K562 (cell line): ENCODE results near the gene NOC4L. TPM values are rescaled to one million over a fixed set of nuclear protein-coding genes. Genes with fewer than 3 reads are reported as not detected.

Source experiments
- ATAC-seq: fragments of 200-7000 bp; cut with Tn5 transposase; 3 replicates; pipeline ENCODE4 v1.9.1; 2020; ENCODE audit warnings: moderate library complexity
- BruUV-seq: library from RNA; stranded (reverse); fragments of 400-500 nt; replicated peaks from 2 replicates; lab custom pipeline; 2021; lab: Mats Ljungman, UMichigan
- CTCF ChIA-PET: fragments of 300-600 bp; formaldehyde crosslinking; extraction: SDS; loops from one replicate; lab custom pipeline; 2021; ENCODE audit warnings: low intra/inter-chr PET ratio; lab: Yijun Ruan, JAX
- POLR2A ChIA-PET: fragments of 300-600, 350-650 bp; sonication (Branson Sonifier 250); formaldehyde crosslinking; extraction: SDS; loops from one replicate; lab custom pipeline; 2021; ENCODE audit warnings: antibody characterized with exemption, inconsistent platforms; lab: Yijun Ruan, JAX
- DNase-seq, 4 experiments: peaks; one replicate each; pipeline versions ENCODE4 v3.0.0 to v3.0.0-alpha.2; 2011 to 2018; ENCODE audit warnings: low spot score in 3 of 4, mixed read lengths in 3 of 4; ENCODE audit errors: extremely low read depth in 1 of 4
- FAIRE-seq: peaks from 2 replicates; lab custom pipeline; 2011; peaks lifted over from hg19 to GRCh38; lab: Jason Lieb, UNC
- H2AFZ ChIP-seq: 2 replicates; pipeline ENCODE4 v1.6.0; 2011; ENCODE audit warnings: low read depth, low read length, control low read depth, inconsistent platforms
- H3K27ac ChIP-seq: fragments of 200-600 bp; 3 replicates; pipeline ENCODE4 v1.8.0; 2011; ENCODE audit warnings: low read depth, mild to moderate bottlenecking, control low read depth, inconsistent platforms, low read length, moderate library complexity, mixed read lengths; ENCODE audit errors: extremely low read depth
- H3K27me3 ChIP-seq, 2 experiments: fragments of 300-600 bp in 1 of 2; 2 replicates in 1 of 2; 3 replicates in 1 of 2; pipeline versions ENCODE4 v1.6.0 to v1.8.0; 2011; ENCODE audit warnings: inconsistent platforms in 2 of 2, low read length in 2 of 2, mild to moderate bottlenecking in 1 of 2, mixed read lengths in 1 of 2, moderate library complexity in 1 of 2; ENCODE audit not compliant: control insufficient read depth in 2 of 2, insufficient read depth in 2 of 2
- H3K36me3 ChIP-seq: fragments of 300-600 bp; 3 replicates; pipeline ENCODE4 v1.8.0; 2011; ENCODE audit warnings: mild to moderate bottlenecking, low read length, inconsistent platforms; ENCODE audit not compliant: control insufficient read depth, insufficient read depth
- H3K4me1 ChIP-seq, 2 experiments: fragments of 200-600 bp in 1 of 2; replicated peaks in 1 of 2; 2 replicates in 1 of 2; 3 replicates in 1 of 2; pipeline versions ENCODE4 v1.5.1 to v1.8.0; 2011; ENCODE audit warnings: inconsistent platforms in 2 of 2, low read length in 2 of 2, mild to moderate bottlenecking in 1 of 2, mixed read lengths in 1 of 2, moderate library complexity in 1 of 2; ENCODE audit not compliant: control insufficient read depth in 2 of 2, insufficient read depth in 2 of 2
- H3K4me2 ChIP-seq: 2 replicates; pipeline ENCODE4 v1.6.1; 2011; ENCODE audit warnings: low read length, control low read depth, inconsistent platforms, mixed read lengths; ENCODE audit not compliant: insufficient read depth
- H3K4me3 ChIP-seq: fragments of 200-600 bp; sonication (generic), shearing (Covaris generic); 2 replicates; pipeline ENCODE4 v1.5.1; 2016; ENCODE audit warnings: control low read depth, inconsistent platforms
- H3K79me2 ChIP-seq: fragments of 200-600 bp; 3 replicates; pipeline ENCODE4 v1.8.0; 2011; ENCODE audit warnings: low read length, inconsistent platforms; ENCODE audit not compliant: control insufficient read depth, insufficient read depth
- H3K9ac ChIP-seq, 2 experiments: 2 replicates each; pipeline versions ENCODE4 v1.6.0 to v1.6.1; 2011; ENCODE audit warnings: low read depth in 2 of 2, low read length in 2 of 2, control low read depth in 1 of 2, inconsistent platforms in 1 of 2, mild to moderate bottlenecking in 1 of 2, mixed read lengths in 1 of 2; ENCODE audit not compliant: insufficient read depth in 1 of 2
- H3K9me1 ChIP-seq: one replicate; pipeline ENCODE4 v1.6.0; 2011; ENCODE audit warnings: inconsistent platforms, mild to moderate bottlenecking, low read length, moderate library complexity; ENCODE audit not compliant: control insufficient read depth, insufficient read depth
- H3K9me3 ChIP-seq: replicated peaks from 2 replicates; pipeline ENCODE4 v1.5.1; 2011; ENCODE audit warnings: low read depth, low read length, inconsistent platforms; ENCODE audit not compliant: control insufficient read depth, insufficient read depth
- H4K20me1 ChIP-seq: replicated peaks from 2 replicates; pipeline ENCODE4 v1.6.1; 2011; ENCODE audit warnings: low read length, inconsistent platforms, mixed read lengths; ENCODE audit not compliant: control insufficient read depth, insufficient read depth
- HMG20A ChIP-seq: fragments of 450-650 bp; formaldehyde crosslinking; conservative IDR thresholded peaks from 2 replicates; pipeline ENCODE4 v1.4.0; 2020; ENCODE audit warnings: mild to moderate bottlenecking, mixed read lengths
- NCOA6 ChIP-seq: fragments of 450-650 bp; IDR thresholded peaks from 2 replicates; pipeline ENCODE4 v1.6.1; 2017; ENCODE audit warnings: mild to moderate bottlenecking
- POLR2G ChIP-seq: fragments of 200-400 bp; formaldehyde crosslinking; IDR thresholded peaks from 2 replicates; pipeline ENCODE4 v1.6.1; 2017; ENCODE audit warnings: low read depth, mild to moderate bottlenecking, antibody characterized with exemption, low read length, moderate library complexity
- WGBS: fragments of 100-300 bp; shearing (Covaris generic); methylation state at CpG from one replicate; pipeline ENCODE4 v1.1.6; 2016; ENCODE audit warnings: low coverage, mixed read lengths; ENCODE audit not compliant: insufficient coverage; ENCODE audit errors: missing lambda C conversion rate; 5-methylcytosine and 5-hydroxymethylcytosine counted together
- in situ Hi-C: fragments of 300-500 bp; cut with MboI; formaldehyde crosslinking; loops from 4 replicates; pipeline ENCODE4 v1.15.0; 2018; ENCODE audit warnings: inconsistent platforms, mixed read lengths
- intact Hi-C: fragments of 100-400 bp; cut with micrococcal nuclease; formaldehyde crosslinking; loops from 2 replicates; pipeline ENCODE4 v1.14.2; 2022
- polyA plus RNA-seq, 8 experiments: library from polyadenylated mRNA; depleted of rRNA in 4 of 8; stranded (reverse) in 5 of 8; unstranded in 3 of 8; fragments of >200 nt; fragmentation: Nextera tagmentation in 2 of 8; fragmentation: Illumina TruSeq in 1 of 8; extraction: Ambion mirVana in 2 of 8; extraction: Trizol in 1 of 8; gene quantifications; 2 replicates each; pipeline versions ENCODE4 v1.2.1 to v1.2.3, GENCODE V29; 2011 to 2014; ENCODE audit warnings: inconsistent platforms in 1 of 8, missing spikeins in 1 of 8
- total RNA-seq, 7 experiments: library from RNA; depleted of rRNA in 6 of 7; stranded (reverse); fragments of >200 nt in 6 of 7; fragmentation: Illumina TruSeq in 2 of 7; extraction: Trizol in 2 of 7; gene quantifications; 2 replicates each; pipeline versions ENCODE4 v1.2.1 to v1.2.3, GENCODE V29; 2011 to 2021; ENCODE audit warnings: low replicate concordance in 1 of 7
- TF ChIP-seq, protein P1 (sequence below): fragments of 450-650 bp; IDR thresholded peaks from 2 replicates; pipeline ENCODE4 v1.6.1; 2016; ENCODE audit warnings: mild to moderate bottlenecking, moderate library complexity

NOC4L gene
- total and polyA plus RNA-seq, 9 of the 15 experiments (the other 6 are each of a cell fraction or from before 2014, with no cell fraction given), result 1.3 to 77.0 (median 20.0) TPM

DNA sequence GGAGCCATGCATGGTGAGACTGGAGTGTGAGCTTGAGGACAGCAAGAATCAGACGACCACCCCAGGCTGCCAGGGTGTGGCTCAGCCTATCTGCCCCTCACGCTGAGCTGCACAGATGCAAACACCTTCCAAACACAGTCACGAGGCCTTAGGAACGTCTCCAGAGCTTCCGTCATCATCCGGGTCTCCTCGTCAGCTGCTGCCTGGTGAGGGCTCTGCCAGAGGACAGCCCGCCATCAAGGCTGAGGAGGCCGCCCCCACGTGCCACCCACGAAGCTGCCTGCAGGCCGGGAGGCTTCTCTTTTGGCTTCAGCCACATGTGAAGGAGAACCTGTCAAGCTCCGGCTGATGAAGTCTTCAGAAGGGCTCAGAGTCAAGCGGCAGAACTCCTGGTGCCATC lies 13.6 kb upstream of the NOC4L start:
- no peaks in the 10 kb centered on the region; the same call in none of the 2 replicates for H3K9me3 ChIP-seq
- no peaks in the 10 kb centered on the region for H3K79me2 ChIP-seq
- ChIA-PET POLR2A (interaction anchor here (0.6 kb wide), 1 partner anchor 154 kb away, joined by 3 read pairs; no protein-coding TSS in a partner anchor), CTCF (no interaction called here)
- H4K20me1 ChIP-seq, result no peaks in the 10 kb centered on the region
- FAIRE-seq (no peak), ATAC-seq (no peak), DNase-seq (no peak)
- no peak overlapping the region for H3K4me3 ChIP-seq
- in situ Hi-C loops (no loop called here), intact Hi-C loops (no loop called here)
- WGBS, result 85% methylated on average over 12 of the region's 14 CpGs
- H3K4me1 ChIP-seq, result peaks cover 0 to 20% of the 10 kb centered on the region in 2 experiments; a peak in 2 of 5 replicates
- no peak overlapping the region for H3K4me2 ChIP-seq
- no TSS peak for BruUV-seq
- H3K27ac ChIP-seq, result no peak overlapping the region
- no peak overlapping the region for H3K9ac ChIP-seq
- no peaks in the 10 kb centered on the region for H3K9me1 ChIP-seq
- no peak overlapping the region for H2AFZ ChIP-seq
- no peaks in the 10 kb centered on the region for H3K27me3 ChIP-seq
- TF ChIP-seq, protein P1, sequence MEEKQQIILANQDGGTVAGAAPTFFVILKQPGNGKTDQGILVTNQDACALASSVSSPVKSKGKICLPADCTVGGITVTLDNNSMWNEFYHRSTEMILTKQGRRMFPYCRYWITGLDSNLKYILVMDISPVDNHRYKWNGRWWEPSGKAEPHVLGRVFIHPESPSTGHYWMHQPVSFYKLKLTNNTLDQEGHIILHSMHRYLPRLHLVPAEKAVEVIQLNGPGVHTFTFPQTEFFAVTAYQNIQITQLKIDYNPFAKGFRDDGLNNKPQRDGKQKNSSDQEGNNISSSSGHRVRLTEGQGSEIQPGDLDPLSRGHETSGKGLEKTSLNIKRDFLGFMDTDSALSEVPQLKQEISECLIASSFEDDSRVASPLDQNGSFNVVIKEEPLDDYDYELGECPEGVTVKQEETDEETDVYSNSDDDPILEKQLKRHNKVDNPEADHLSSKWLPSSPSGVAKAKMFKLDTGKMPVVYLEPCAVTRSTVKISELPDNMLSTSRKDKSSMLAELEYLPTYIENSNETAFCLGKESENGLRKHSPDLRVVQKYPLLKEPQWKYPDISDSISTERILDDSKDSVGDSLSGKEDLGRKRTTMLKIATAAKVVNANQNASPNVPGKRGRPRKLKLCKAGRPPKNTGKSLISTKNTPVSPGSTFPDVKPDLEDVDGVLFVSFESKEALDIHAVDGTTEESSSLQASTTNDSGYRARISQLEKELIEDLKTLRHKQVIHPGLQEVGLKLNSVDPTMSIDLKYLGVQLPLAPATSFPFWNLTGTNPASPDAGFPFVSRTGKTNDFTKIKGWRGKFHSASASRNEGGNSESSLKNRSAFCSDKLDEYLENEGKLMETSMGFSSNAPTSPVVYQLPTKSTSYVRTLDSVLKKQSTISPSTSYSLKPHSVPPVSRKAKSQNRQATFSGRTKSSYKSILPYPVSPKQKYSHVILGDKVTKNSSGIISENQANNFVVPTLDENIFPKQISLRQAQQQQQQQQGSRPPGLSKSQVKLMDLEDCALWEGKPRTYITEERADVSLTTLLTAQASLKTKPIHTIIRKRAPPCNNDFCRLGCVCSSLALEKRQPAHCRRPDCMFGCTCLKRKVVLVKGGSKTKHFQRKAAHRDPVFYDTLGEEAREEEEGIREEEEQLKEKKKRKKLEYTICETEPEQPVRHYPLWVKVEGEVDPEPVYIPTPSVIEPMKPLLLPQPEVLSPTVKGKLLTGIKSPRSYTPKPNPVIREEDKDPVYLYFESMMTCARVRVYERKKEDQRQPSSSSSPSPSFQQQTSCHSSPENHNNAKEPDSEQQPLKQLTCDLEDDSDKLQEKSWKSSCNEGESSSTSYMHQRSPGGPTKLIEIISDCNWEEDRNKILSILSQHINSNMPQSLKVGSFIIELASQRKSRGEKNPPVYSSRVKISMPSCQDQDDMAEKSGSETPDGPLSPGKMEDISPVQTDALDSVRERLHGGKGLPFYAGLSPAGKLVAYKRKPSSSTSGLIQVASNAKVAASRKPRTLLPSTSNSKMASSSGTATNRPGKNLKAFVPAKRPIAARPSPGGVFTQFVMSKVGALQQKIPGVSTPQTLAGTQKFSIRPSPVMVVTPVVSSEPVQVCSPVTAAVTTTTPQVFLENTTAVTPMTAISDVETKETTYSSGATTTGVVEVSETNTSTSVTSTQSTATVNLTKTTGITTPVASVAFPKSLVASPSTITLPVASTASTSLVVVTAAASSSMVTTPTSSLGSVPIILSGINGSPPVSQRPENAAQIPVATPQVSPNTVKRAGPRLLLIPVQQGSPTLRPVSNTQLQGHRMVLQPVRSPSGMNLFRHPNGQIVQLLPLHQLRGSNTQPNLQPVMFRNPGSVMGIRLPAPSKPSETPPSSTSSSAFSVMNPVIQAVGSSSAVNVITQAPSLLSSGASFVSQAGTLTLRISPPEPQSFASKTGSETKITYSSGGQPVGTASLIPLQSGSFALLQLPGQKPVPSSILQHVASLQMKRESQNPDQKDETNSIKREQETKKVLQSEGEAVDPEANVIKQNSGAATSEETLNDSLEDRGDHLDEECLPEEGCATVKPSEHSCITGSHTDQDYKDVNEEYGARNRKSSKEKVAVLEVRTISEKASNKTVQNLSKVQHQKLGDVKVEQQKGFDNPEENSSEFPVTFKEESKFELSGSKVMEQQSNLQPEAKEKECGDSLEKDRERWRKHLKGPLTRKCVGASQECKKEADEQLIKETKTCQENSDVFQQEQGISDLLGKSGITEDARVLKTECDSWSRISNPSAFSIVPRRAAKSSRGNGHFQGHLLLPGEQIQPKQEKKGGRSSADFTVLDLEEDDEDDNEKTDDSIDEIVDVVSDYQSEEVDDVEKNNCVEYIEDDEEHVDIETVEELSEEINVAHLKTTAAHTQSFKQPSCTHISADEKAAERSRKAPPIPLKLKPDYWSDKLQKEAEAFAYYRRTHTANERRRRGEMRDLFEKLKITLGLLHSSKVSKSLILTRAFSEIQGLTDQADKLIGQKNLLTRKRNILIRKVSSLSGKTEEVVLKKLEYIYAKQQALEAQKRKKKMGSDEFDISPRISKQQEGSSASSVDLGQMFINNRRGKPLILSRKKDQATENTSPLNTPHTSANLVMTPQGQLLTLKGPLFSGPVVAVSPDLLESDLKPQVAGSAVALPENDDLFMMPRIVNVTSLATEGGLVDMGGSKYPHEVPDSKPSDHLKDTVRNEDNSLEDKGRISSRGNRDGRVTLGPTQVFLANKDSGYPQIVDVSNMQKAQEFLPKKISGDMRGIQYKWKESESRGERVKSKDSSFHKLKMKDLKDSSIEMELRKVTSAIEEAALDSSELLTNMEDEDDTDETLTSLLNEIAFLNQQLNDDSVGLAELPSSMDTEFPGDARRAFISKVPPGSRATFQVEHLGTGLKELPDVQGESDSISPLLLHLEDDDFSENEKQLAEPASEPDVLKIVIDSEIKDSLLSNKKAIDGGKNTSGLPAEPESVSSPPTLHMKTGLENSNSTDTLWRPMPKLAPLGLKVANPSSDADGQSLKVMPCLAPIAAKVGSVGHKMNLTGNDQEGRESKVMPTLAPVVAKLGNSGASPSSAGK, result peak; percentile 38; the same call in 1 of the 2 replicates
- TF ChIP-seq POLR2G (peak; percentile 54; the same call in 1 of the 2 replicates), HMG20A (no peak), NCOA6 (no peak)
- TF ChIP-seq, all 486 proteins: peak for 2
- H3K36me3 ChIP-seq, result peaks cover 34% of the 10 kb centered on the region
